Common myeloid progenitor, CD34-positive (primary cell): ENCODE results near the gene EXD1.

Experiments used
- CTCF ChIA-PET: fragments of 350-600 bp; sonication (Branson Sonifier 250); formaldehyde crosslinking; loops from one replicate; lab custom pipeline; 2021; ENCODE audit warnings: antibody characterized with exemption; lab: Charles Lee
- POLR2A ChIA-PET: fragments of 350-600 bp; sonication (Branson Sonifier 250); formaldehyde crosslinking; loops from one replicate; lab custom pipeline; 2021; ENCODE audit warnings: antibody characterized with exemption; lab: Charles Lee
- DNase-seq, 3 donors: peaks; one replicate each; pipeline versions ENCODE4 v3.0.0 to v3.0.0-alpha.2; 2013
- H3K27ac ChIP-seq, 2 experiments: 1 replicate in 1 of 2; 2 replicates in 1 of 2; pipeline ENCODE4 v1.7.0; 2013; ENCODE audit warnings: inconsistent platforms in 2 of 2, low read length in 2 of 2, mild to moderate bottlenecking in 2 of 2, low read depth in 1 of 2, moderate library complexity in 1 of 2; ENCODE audit not compliant: severe bottlenecking in 2 of 2, insufficient read depth in 1 of 2, poor library complexity in 1 of 2
- H3K27me3 ChIP-seq, 5 experiments: replicated peaks in 2 of 5; 1 replicate in 3 of 5; 2 replicates in 2 of 5; pipeline versions ENCODE4 v1.6.1 to v1.7.0; 2013; ENCODE audit warnings: low read length in 4 of 5, mild to moderate bottlenecking in 2 of 5, moderate library complexity in 2 of 5, inconsistent platforms in 1 of 5; ENCODE audit not compliant: insufficient read depth in 5 of 5, control insufficient read depth in 4 of 5
- H3K36me3 ChIP-seq, 4 experiments: 1 replicate in 2 of 4; 2 replicates in 2 of 4; pipeline versions ENCODE4 v1.6.1 to v1.7.0; 2013; ENCODE audit warnings: low read length in 3 of 4, control low read depth in 1 of 4, mild to moderate bottlenecking in 1 of 4; ENCODE audit not compliant: control insufficient read depth in 4 of 4, insufficient read depth in 4 of 4
- H3K4me1 ChIP-seq, 4 experiments: 1 replicate in 3 of 4; 2 replicates in 1 of 4; pipeline versions ENCODE4 v1.6.1 to v1.7.1; 2013; ENCODE audit warnings: low read length in 3 of 4, mild to moderate bottlenecking in 3 of 4, control low read depth in 1 of 4, inconsistent platforms in 1 of 4, moderate library complexity in 1 of 4; ENCODE audit not compliant: control insufficient read depth in 4 of 4, insufficient read depth in 4 of 4; ENCODE audit errors: control extremely low read depth in 1 of 4
- H3K4me3 ChIP-seq, 7 experiments: 1 replicate in 4 of 7; 2 replicates in 3 of 7; pipeline versions ENCODE4 v1.5.1 to v1.7.0; 2013; ENCODE audit warnings: mild to moderate bottlenecking in 7 of 7, low read length in 6 of 7, moderate library complexity in 6 of 7, inconsistent platforms in 2 of 7, low read depth in 2 of 7, control low read depth in 1 of 7; ENCODE audit not compliant: insufficient read depth in 4 of 7, control insufficient read depth in 1 of 7; ENCODE audit errors: extremely low read depth in 1 of 7
- H3K9me3 ChIP-seq, 5 experiments: 1 replicate in 4 of 5; 2 replicates in 1 of 5; pipeline versions ENCODE4 v1.6.1 to v1.7.1; 2013; ENCODE audit warnings: low read length in 4 of 5, mild to moderate bottlenecking in 2 of 5, inconsistent platforms in 1 of 5, low read depth in 1 of 5, moderate library complexity in 1 of 5; ENCODE audit not compliant: control insufficient read depth in 4 of 5, insufficient read depth in 2 of 5; ENCODE audit errors: control extremely low read depth in 1 of 5
- WGBS: methylation state at CpG from one replicate; pipeline ENCODE4 v1.1.5; 2013; ENCODE audit not compliant: insufficient coverage; 5-methylcytosine and 5-hydroxymethylcytosine counted together

The EXD1 gene

GRCh38 chr15:41133454-41133853 is 97.1 kb downstream of the EXD1 start:
- no peak overlapping the region for H3K27ac ChIP-seq
- H3K4me3 ChIP-seq: no peak overlapping the region
- no peak for DNase-seq
- ChIA-PET POLR2A (no interaction called here), CTCF (no interaction called here)
- H3K36me3 ChIP-seq: no peaks in the 10 kb centered on the region
- no peaks in the 10 kb centered on the region for H3K4me1 ChIP-seq
- 95% methylated on average over 10 of the region's 10 CpGs for WGBS
- no peaks in the 10 kb centered on the region for H3K27me3 ChIP-seq
- peaks cover 0 to 4% (median 0%) of the 10 kb centered on the region in 5 experiments for H3K9me3 ChIP-seq
